Cerebellar cortex (tissue), 1 donor: ENCODE data around the gene CLSTN3.
A peak's percentile ranks its signal among the peaks of the same experiment; 100 is the strongest.
"Not testable (repeated sequence)": the region's sequence is repeated elsewhere in the genome, so short reads cannot be mapped to it uniquely, and the experiment has no call there.

ENCODE experiments used
- DNase-seq: peaks from one replicate; pipeline ENCODE4 v3.0.0-alpha.2; 2015; ENCODE audit warnings: low spot score

Gene CLSTN3

DNA sequence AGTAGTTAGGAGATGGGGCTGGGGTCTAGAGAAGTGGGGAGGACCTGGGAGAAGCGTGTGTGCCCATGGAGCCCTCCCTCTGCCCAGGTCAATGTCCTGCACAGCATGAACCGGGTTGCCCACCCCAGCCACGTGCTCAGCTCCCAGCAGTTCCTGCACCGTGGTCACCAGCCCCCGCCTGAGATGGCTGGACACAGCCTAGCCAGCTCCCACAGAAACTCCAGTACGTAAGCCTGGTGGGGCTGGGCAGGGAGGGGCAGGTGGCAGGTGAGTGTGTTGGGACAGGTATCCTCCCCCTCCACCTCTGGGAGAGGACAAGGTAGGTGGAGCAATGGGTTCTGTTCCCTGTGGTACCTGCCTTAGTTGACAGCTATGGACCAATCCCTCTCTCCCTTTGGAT is 20.7 kb downstream of the CLSTN3 start:
- no peak for DNase-seq

DNA sequence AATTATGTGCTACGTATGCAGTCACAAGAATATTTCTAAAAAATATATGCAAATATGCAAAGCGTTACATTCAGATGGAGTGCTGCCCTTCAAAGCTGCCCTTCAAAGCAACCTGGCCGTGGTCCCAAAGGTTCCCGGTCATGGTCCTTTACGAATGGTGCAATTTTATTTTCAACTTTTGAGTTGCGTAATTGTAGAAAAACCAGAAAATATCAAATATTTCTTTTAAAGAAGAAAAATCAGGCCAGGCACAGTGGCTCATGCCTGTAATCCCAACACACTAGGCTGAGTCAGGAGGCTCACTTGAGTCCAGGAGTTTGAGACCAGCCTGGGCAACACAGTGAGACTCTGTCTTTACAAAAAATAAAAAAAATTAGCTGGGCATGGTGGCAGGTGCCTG is 21.4 kb downstream of the CLSTN3 start:
- DNase-seq: no peak

DNA sequence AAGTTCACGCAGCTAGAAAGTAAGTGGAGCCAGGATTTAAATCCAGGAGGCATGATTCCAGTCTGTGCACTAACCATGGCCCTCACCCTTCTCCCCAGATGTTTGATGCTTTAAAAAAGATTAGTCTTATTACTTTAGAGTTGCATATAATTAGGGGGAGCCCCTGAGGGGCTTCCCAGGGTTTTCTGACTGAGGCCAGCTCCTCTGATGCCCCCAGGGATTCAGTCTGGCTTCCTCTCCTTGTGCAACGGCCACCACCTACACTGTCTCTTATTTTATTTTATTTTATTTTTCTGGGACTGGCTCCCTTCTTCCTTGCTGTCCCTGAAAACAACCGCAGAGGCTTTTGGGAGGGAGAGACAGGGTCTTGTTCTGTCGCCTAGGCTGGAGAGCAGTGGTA is 22.6 kb downstream of the CLSTN3 start:
- no peak for DNase-seq

DNA sequence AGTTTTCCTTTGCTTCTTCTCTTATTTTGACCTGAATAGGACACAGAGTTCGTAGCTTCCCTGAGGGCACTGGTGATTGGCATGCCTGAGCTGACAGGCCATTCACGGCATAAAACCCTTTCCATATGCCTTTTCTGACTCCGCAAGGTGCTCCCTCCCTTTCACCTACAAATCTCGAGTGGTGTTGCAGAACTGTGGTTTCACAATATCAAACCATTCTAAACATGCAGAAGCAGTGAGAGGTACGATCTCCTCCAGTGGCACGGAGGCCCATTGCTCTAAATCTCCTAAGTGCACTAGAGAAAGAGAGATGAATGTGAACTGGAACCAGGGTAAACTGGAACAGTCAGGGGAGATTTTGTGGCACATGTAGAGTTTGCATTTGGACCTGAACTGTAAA is 23.9 kb downstream of the CLSTN3 start:
- DNase-seq: no peak

DNA sequence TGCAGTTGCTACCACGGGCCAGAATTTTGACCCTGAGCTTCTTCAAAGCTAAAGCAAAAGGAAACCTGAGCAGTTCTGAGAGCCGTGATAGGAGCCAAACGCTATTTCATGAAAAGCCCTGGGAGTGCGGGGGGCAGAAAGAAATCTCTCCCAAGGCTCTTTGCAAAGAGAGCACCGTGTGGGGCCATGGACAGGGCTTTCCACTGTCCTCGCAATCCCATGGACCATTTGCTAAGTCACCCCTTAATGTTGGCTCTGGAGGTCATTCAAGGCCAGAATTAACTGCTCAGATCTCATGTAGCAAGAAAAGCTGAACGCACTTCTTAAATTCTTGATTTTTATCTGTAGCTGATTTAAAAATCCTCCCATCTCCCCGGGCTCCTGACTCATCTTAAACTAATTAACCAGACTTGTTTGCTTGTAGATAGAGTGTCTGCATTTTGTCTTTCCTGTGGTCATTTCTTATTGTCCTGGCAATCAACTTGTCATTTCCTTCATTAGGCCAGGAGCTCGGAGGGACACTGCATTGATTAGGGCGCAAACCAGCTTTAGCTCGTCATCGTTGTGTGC is 24.8 kb downstream of the CLSTN3 start:
- no peak for DNase-seq

DNA sequence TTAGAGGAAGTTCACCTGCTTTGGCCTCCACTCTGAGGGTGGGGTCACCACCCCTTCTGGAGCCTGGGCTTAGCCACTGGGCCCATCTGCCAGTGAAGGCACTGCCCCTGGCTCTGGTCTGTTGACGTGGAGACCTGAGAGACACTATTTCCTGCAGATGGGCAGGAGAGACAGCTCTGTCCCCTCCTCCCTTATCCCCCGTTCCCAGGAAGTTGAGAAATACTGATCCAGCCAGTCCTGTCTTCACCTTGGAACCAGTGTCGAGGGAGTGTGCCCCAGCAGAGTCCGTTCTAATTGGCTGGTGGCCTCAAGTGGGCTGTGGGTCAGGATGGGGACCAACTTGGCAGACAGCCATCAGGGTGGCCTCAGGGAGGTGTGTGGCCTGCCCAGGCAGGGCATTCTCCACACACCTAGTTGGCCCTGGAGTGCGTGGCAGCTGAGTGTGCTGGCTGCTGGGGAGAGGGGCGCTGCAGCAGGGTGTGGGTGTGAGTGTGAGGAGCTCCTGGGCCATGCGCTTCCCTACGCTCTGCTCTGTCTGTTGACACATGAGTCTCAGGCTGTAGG is 25.4 kb downstream of the CLSTN3 start:
- DNase-seq: no peak

DNA sequence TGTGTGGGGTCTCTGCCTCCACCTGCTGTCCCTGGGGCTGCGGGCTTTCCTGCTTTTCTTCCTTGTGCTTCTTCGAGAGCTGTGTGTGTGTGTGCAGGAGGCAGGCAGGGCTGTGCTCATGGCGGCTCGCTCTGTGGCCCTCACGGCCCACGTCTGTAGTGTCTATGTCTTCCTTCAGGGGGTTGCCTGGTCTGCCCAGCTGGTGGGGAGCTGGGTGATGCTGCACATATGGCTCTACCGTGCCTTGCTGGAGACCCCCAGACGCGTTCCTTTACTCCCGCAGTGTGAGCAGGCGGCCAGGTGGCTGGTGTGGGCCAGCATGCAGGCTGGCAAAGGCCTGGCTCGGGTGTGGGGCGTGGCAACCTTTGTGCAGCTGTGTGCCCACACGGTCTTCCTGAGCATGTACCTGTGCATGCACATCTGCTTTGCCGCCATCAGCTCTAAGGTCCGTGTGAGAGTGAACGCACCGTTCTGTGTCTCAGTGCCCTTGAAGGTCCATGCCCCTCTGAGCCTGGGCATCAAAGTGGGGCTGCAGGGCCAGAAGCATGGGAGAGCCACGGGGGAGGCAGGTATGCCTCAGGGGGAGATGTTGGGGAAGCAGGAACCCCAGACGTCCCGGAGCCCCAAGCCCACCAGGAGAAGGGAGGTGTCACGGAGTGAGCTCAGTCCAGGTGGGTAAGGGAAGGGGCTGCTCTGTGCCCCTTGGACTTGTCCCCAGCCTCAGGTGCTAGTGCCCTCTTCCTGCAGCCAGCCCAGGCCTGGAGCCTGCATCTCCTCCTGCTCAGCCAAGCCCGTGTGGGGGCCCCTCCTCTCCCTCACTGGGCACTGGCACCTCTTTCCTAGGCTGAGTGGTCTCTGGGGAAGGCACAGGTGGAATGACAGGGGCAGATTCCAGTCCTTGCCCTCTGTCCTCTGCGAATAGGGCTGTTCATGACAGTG is 26.4 kb downstream of the CLSTN3 start:
- DNase-seq: no peak

DNA sequence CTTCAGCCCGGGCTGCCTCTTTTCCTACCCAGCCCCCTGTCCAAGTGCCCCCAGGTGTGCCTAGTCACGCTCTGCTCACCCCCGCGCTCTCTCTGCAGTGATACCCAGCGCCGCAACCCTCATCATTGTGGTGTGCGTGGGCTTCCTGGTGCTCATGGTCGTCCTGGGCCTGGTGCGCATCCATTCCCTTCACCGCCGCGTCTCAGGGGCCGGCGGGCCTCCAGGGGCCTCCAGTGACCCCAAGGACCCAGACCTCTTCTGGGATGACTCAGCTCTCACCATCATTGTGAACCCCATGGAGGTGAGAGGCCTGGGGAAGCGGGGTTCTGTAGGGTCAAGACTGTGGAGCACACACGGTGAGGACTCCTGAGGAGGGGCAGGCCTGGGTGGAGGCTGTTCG is 27.2 kb downstream of the CLSTN3 start:
- DNase-seq: no peak

DNA sequence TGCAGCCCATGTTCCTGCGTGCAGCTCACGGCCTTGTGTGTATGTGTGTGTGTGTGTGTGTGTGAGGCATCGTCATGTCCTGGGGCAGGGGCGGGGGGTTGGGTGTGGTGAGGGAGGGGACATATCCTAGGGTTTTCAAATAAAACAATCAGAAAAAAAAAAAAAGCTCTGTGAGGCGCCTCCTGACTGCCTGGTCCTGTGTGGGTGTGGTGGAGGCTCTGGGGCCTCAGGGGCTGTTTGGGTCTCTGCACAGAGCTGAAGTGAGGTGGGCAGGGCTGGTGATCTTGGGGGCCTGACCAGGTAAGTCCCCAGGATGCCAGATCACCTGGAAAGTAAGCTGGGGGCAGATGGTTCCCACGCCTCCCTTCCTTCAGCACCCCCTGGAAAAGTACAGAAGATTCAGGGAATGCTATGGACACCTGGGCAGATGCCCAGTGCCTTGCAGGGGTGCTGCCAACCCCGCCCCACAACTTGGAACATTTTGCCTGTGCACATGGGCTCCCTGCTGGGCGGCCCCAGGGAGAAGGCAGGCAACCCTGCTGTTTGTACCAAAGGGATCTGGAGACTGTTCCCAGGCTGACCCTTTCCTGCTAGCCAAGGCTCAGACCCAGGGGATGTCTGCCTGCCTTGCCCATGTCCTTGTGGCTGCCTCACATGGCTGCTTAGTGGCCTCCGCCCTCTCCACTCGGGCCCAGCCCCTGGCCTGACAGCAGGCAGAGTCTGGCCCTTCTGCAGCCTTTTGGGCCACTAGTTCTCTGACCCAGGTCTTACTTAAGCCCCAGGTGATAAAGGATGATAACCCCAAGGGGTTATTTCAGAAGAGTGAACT is 28.8 kb downstream of the CLSTN3 start:
- DNase-seq: no peak

DNA sequence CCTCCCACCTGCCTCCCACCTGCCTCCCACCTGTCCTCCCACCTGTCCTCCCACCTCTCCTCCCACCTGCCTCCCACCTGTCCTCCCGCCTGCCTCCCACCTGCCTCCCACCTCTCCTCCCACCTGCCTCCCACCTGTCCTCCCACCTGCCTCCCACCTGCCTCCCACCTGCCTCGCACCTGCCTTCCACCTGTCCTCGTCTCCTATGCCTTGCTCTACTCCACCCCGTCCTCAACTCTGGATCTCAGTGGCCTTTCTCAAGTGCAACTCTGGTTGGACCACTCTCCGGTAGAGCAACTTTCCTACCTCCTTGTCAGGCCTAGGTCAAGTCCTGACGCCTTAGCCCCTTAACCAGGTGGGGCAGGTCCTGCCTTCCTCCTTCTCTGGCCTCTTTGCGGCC is 30.0 kb downstream of the CLSTN3 start:
- DNase-seq: no peak

DNA sequence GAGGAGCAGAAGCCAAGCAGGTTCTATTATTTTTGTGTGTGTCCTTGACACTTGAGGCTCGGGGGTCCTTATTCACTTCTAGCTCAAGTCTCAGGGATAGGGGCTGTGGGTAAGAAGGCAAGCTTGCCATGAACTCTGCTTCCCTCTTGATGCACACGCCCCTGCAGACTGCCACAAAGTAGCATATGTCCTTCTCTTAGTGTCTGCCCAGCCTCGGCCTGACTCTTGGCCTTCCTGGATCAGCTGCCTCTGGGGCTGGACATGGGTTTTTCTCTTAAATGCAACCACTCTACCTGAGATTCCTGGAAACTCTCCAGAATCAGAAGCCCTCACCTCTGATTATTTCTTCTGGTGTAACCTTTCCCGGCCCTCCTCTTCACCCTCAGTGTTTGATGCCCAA is 31.2 kb downstream of the CLSTN3 start:
- DNase-seq: no peak

DNA sequence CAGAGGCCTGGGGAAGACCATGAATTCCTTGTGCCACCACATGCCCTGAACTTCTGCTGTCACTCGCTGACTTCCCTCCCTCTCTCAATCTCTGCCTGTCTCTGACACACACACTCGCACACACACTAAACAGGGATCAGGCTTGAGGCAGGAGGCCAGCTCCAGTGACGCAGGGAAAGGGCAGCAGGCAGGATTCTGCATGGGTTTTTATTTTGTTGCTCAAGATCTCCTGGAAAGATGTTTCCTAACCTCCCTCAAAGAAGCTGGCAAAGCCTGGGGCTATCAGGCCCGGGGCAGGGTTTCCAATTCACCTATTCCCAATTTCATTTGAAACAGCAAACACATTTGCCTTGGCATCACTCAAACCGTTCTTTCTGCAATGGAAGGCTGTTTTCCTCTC is 31.6 kb downstream of the CLSTN3 start:
- DNase-seq: peak; percentile 49

DNA sequence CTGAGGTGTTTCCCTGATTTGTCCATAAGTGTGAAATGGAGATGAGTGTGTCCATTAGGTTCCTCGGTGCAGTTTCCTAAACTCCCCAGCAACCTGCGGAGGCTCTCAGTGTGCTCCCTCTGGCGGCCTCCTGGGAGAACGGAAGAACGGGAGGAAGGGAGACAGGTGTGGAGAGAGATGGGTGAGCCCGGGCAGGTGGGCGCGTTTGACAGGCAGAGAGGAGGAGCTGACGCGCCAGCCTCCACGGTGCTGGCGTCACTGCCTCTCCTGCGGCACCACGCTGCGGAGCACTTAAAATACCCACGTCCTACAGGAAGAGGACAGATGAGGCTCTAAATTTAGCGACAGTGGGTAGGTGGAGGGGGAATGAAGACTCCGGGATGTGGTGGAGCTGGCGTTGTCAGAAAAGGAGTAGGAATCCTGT is 32.5 kb downstream of the CLSTN3 start:
- DNase-seq: peak; percentile 58

DNA sequence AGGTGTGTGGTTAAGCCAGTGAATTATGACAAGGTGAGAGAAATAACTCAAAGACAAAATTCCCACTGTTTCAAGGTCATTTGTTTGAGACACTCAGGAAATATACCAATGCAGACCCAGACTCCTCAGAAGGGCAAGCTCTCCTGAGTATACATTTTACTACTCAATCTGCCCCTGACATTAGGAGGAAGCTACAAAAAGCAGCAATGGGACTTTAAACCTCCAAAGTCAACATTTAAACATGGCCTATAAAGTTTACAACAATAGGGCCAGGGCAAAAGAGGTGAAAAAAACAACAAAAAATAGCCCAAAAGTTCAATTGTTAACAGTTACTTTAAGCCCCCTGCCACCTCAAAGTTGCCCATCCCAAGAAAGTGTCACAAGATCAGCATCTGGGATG is 39.8 kb downstream of the CLSTN3 start:
- DNase-seq: no peak

DNA sequence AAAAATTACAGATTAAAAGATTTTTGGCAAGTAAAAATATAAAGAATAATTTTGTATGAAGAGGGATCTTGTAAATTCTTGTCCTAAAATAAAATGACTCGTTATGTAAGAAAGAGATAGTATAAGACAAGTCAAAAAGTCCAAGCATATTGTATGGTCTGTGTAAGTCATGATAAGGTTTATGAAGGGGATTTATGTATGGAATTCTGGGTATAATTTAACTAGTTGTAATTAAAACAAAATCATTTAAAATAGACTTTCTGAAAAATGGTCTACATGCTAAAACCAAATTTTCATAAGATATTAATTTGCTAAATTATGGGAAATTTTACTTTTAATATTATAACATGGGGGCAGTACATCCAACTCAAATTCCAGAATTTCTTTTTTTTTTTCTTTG is 41.7 kb downstream of the CLSTN3 start:
- no peak for DNase-seq

DNA sequence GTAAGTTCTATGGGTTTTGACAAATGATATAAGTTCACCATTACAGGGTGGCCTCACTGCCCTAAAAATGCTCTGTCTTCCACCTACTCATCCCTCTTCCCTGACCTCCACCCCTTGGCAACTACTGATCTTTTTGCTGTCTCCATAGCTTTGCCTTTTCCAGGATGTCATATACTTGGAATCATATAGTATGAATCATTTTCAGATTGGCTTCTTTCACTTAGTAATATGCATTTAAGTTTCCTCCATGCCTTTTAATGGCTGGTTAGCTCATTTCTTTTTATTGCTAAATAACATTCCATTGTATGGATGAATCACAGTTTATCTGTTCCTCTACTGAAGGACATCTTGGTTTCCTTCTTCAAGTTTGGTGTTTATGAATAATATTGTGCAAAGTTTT is 45.3 kb downstream of the CLSTN3 start:
- DNase-seq: no peak

DNA sequence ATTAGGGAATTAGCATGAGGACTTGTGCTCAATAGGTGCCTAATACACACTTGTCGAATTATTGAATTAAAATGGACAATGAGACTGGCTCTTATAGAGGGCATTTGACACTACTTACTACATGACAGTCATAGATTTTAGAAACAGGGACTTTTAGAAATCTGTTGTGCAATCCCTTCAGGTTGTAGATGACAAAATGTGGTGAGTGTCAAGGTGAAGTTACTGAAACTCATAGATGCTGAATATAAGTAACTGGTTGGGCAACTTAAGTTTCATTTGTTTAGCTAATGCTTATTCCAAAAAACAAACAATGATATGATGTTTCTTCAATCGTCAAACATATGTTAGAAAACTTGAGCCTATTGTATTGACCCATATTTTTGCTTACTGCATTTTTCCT is 46.4 kb downstream of the CLSTN3 start:
- DNase-seq: no peak

DNA sequence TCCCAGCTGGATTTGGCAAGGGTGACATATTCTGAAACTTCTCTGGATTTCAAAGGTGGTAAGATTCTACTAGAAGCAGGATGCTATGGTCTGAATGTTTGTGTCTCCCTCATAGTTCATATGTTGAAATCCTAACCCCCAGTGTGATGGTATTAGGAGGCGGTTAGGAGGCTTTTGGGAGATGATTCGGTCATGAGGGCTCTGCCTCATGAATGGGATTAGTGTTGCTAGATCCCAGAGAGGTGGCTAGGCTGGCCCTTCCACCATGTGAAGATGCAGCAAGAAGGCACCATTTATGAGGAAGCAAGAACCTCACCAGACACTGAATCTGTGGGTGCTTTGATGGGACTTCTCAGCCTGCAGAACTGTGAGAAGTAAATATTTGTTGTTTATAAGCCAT is 48.3 kb downstream of the CLSTN3 start:
- DNase-seq: no peak

DNA sequence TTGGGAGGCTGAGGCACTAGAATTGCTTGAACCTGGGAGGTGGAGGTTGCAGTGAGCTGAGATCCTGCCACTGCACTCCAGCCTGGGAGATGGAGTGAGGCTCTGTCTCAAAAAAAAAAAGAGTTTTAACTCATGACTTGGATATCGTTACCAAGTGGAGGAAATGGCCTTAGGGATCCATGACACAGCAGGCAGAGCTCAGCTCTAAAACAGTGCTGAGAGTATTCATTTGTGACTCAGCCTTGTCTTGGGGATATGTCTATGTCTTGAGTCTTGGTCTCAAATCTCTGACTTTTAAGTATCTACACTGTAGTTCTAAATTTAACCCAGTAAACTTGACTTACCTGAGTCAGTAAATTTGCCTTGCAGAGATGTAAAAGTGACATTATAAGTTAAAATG is 50.5 kb downstream of the CLSTN3 start:
- DNase-seq: no peak

DNA sequence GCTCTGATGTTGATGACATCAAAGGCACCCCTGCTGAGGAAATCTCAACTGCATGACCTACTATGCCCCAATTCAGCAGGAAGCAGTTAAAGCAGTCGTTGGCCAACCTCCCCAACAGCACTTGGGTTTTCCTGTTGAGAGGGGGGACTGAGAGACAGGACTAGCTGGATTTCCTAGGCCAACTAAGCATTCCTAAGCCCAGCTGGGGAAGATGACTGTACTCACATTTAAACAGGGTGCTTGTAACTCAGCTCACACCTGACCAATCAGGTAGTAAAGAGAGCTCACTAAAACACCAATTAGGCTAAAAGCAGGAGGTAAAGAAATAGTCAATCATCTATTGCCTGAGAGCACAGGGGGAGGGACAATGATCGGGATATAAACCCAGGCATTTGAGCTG is 55.9 kb downstream of the CLSTN3 start:
- DNase-seq: not testable (repeated sequence)

DNA sequence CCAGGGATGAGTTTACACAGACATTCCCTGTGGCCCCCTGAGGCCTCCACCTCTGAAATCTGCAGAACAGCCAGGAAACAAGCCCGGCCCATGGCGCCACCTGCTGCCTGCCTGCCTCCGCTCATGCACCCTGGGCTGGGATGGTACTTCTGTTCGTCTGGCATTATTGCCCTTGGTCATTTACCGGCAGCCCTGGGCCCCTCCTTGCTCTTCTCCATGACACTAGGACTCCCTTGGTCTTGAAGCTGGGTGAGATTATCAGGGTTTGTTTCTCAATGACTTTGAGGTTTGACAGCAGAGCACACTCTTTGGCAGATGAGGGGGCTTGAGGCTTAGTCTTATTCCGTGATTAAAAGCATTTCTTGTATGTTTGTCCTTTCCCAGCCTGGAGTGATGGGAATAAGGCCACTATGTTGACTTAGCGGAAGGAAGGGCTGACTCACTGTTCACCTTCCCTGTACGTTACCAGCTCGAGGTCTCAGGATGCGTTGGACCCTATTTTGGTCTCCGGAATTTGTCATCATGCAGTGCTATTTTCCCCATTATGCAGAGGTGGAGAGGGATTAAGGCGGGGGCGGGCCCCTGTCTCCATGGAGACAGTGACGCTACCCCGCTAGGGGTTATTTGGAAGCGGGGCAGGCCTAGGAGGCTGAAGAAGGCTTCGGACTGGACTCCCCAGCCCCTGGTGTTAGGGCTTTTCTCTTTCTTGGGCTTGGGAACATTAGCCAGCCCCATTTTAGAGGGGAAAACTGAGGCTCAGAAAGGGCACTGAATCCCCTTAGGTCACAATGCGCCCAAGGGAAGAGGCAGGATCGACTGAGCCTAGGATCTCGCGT is 58.6 kb downstream of the CLSTN3 start:
- DNase-seq: peak; percentile 87
